SK-N-SH treated with all-trans-retinoic acid at 6 μM for 48 hours (cell line): ENCODE results near the gene TFCP2.
A peak's percentile ranks its signal among the peaks of the same experiment; 100 is the strongest.

Experiments
- ATAC-seq: fragments of 200-7000 bp; cut with Tn5 transposase; 3 replicates; pipeline ENCODE4 v1.9.1; 2020; ENCODE audit warnings: mild to moderate bottlenecking, moderate library complexity
- BACH2 ChIP-seq: fragments of 250-450 bp; sonication (Bioruptor Pico); IDR thresholded peaks from 2 replicates; pipeline ENCODE4 v1.9.0; 2021; ENCODE audit warnings: mild to moderate bottlenecking, borderline replicate concordance
- CREB5 ChIP-seq: fragments of 250-450 bp; sonication (Bioruptor Pico); IDR thresholded peaks from 2 replicates; pipeline ENCODE4 v1.5.1; 2020; ENCODE audit warnings: low read depth, mild to moderate bottlenecking, moderate library complexity
- CSRNP3 ChIP-seq: fragments of 250-450 bp; sonication (Bioruptor Pico); IDR thresholded peaks from 2 replicates; pipeline ENCODE4 v1.5.1; 2021; ENCODE audit warnings: mild to moderate bottlenecking, moderate library complexity
- ESRRG ChIP-seq: fragments of 250-450 bp; sonication (Bioruptor Pico); IDR thresholded peaks from 2 replicates; pipeline ENCODE4 v1.6.1; 2021; ENCODE audit warnings: mild to moderate bottlenecking
- GLIS3 ChIP-seq: fragments of 250-450 bp; sonication (Bioruptor Pico); IDR thresholded peaks from 2 replicates; pipeline ENCODE4 v1.5.0; 2020; ENCODE audit warnings: mild to moderate bottlenecking, moderate library complexity
- ISL1 ChIP-seq: fragments of 250-450 bp; sonication (Bioruptor Pico); IDR thresholded peaks from 2 replicates; pipeline ENCODE4 v2.1.2; 2022; ENCODE audit warnings: mild to moderate bottlenecking, moderate library complexity
- OSR1 ChIP-seq: fragments of 250-450 bp; sonication (Bioruptor Pico); IDR thresholded peaks from 2 replicates; pipeline ENCODE4 v1.8.0; 2022; ENCODE audit warnings: moderate library complexity, mild to moderate bottlenecking, inconsistent platforms
- PATZ1 ChIP-seq: fragments of 250-450 bp; sonication (Bioruptor Pico); IDR thresholded peaks from 2 replicates; pipeline ENCODE4 v1.8.0; 2020; ENCODE audit warnings: mild to moderate bottlenecking, moderate library complexity, borderline replicate concordance
- POU6F1 ChIP-seq: fragments of 250-450 bp; sonication (Bioruptor Pico); IDR thresholded peaks from 2 replicates; pipeline ENCODE4 v1.8.0; 2021; ENCODE audit warnings: low read depth, mild to moderate bottlenecking, moderate library complexity, borderline replicate concordance
- PPARA ChIP-seq: fragments of 250-450 bp; sonication (Bioruptor Pico); IDR thresholded peaks from 2 replicates; pipeline ENCODE4 v1.5.0; 2020; ENCODE audit warnings: mild to moderate bottlenecking, borderline replicate concordance
- SNAI2 ChIP-seq: fragments of 250-450 bp; sonication (Bioruptor Pico); IDR thresholded peaks from 2 replicates; pipeline ENCODE4 v1.5.0; 2020; ENCODE audit warnings: mild to moderate bottlenecking, moderate library complexity
- TCF4 ChIP-seq: fragments of 250-450 bp; sonication (Bioruptor Pico); IDR thresholded peaks from 2 replicates; pipeline ENCODE4 v1.8.0; 2021; ENCODE audit warnings: mild to moderate bottlenecking, moderate library complexity, borderline replicate concordance
- TOX ChIP-seq: fragments of 250-450 bp; sonication (Bioruptor Pico); IDR thresholded peaks from 2 replicates; pipeline ENCODE4 v1.8.0; 2021; ENCODE audit warnings: mild to moderate bottlenecking, moderate library complexity, borderline replicate concordance
- TSHZ2 ChIP-seq: fragments of 250-450 bp; sonication (Bioruptor Pico); IDR thresholded peaks from 2 replicates; pipeline ENCODE4 v1.5.0; 2020; ENCODE audit warnings: mild to moderate bottlenecking, moderate library complexity
- ZC3H10 ChIP-seq: fragments of 250-450 bp; sonication (Bioruptor Pico); IDR thresholded peaks from 2 replicates; pipeline ENCODE4 v1.5.1; 2021; ENCODE audit warnings: mild to moderate bottlenecking, moderate library complexity
- ZFP30 ChIP-seq: fragments of 450-650 bp; formaldehyde crosslinking; IDR thresholded peaks from 2 replicates; pipeline ENCODE4 v1.5.0; 2022; ENCODE audit warnings: mild to moderate bottlenecking, moderate library complexity
- ZNF70 ChIP-seq: fragments of 450-650 bp; formaldehyde crosslinking; IDR thresholded peaks from 2 replicates; pipeline ENCODE4 v1.5.0; 2020; ENCODE audit warnings: mild to moderate bottlenecking, moderate library complexity
- ZNF8 ChIP-seq: fragments of 450-650 bp; formaldehyde crosslinking; IDR thresholded peaks from 2 replicates; pipeline ENCODE4 v1.5.0; 2020; ENCODE audit warnings: mild to moderate bottlenecking, moderate library complexity

Gene TFCP2

GRCh38 chr12:51186465-51187085, 13.6 kb upstream of the TFCP2 start:
- ATAC-seq, result no peak
- TF ChIP-seq GLIS3 (CRISPR knock-in tag) (no peak), ESRRG (no peak), CREB5 (CRISPR knock-in tag) (no peak), PATZ1 (no peak), SNAI2 (CRISPR knock-in tag) (no peak), ZC3H10 (CRISPR knock-in tag) (no peak), PPARA (CRISPR knock-in tag) (no peak), OSR1 (no peak)

GRCh38 chr12:51185171-51185717, 12.3 kb upstream of the TFCP2 start:
- ATAC-seq, result no peak
- no peak for TF ChIP-seq POU6F1 (CRISPR knock-in tag)
- no peak for TF ChIP-seq ZNF70 (CRISPR knock-in tag)
- TF ChIP-seq ISL1 (CRISPR knock-in tag), result no peak
- no peak for TF ChIP-seq PPARA (CRISPR knock-in tag)
- no peak for TF ChIP-seq TSHZ2 (CRISPR knock-in tag)
- TF ChIP-seq GLIS3 (CRISPR knock-in tag), result no peak
- no peak for TF ChIP-seq ZNF8 (CRISPR knock-in tag)

- peak; percentile 72 for ATAC-seq
- TF ChIP-seq GLIS3 (CRISPR knock-in tag), result no peak
- TF ChIP-seq BACH2 (CRISPR knock-in tag), result no peak
- TF ChIP-seq PPARA (CRISPR knock-in tag), result no peak
- TF ChIP-seq SNAI2 (CRISPR knock-in tag), result no peak
- TF ChIP-seq OSR1, result no peak
- TF ChIP-seq CSRNP3 (CRISPR knock-in tag), result no peak
- no peak for TF ChIP-seq ESRRG
- TF ChIP-seq CREB5 (CRISPR knock-in tag), result no peak
- TF ChIP-seq ZFP30 (CRISPR knock-in tag), result no peak
- TF ChIP-seq TCF4 (CRISPR knock-in tag), result no peak
- no peak for TF ChIP-seq TOX
Observed at GRCh38 chr12:51183816-51184215, 10.9 kb upstream of the TFCP2 start.
